D721Med (cell line): ENCODE measurements around the gene TMEM201.

Experiments
- DNase-seq: peaks from one replicate; pipeline ENCODE4 v3.0.0; 2011; ENCODE audit warnings: low spot score; ENCODE audit not compliant: insufficient read length
- FAIRE-seq: peaks from 2 replicates; lab custom pipeline; 2011; peaks lifted over from hg19 to GRCh38; lab: Jason Lieb, UNC
- TF ChIP-seq, protein P1 (sequence below): IDR thresholded peaks from 2 replicates; pipeline ENCODE4 v1.5.1; 2012; ENCODE audit warnings: mild to moderate bottlenecking, control low read depth; ENCODE audit not compliant: insufficient read depth; ENCODE audit errors: missing control alignments

The TMEM201 gene

DNA sequence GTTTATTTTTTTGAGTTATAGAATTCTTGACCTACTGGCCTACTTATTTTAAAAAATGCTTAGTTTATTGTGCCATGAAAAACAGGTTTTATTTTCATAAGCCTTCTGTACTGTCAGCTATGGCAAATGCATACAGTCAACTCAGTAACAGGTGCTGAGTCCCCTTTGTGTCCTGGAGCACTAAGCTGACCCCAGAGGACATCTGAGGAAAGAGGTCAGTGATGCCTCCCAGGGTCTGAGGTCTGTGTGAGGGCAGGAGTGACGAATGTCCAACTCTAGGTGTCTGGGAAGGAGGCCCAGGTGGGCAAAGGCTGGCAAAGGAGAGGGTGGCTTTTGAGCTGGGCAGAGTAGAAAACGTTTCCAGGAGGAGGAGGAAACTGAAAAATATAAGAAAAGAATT is 7.8 kb upstream of the TMEM201 start:
- no peak for DNase-seq
- no peak for FAIRE-seq
- TF ChIP-seq, protein P1, sequence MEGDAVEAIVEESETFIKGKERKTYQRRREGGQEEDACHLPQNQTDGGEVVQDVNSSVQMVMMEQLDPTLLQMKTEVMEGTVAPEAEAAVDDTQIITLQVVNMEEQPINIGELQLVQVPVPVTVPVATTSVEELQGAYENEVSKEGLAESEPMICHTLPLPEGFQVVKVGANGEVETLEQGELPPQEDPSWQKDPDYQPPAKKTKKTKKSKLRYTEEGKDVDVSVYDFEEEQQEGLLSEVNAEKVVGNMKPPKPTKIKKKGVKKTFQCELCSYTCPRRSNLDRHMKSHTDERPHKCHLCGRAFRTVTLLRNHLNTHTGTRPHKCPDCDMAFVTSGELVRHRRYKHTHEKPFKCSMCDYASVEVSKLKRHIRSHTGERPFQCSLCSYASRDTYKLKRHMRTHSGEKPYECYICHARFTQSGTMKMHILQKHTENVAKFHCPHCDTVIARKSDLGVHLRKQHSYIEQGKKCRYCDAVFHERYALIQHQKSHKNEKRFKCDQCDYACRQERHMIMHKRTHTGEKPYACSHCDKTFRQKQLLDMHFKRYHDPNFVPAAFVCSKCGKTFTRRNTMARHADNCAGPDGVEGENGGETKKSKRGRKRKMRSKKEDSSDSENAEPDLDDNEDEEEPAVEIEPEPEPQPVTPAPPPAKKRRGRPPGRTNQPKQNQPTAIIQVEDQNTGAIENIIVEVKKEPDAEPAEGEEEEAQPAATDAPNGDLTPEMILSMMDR = no peak

DNA sequence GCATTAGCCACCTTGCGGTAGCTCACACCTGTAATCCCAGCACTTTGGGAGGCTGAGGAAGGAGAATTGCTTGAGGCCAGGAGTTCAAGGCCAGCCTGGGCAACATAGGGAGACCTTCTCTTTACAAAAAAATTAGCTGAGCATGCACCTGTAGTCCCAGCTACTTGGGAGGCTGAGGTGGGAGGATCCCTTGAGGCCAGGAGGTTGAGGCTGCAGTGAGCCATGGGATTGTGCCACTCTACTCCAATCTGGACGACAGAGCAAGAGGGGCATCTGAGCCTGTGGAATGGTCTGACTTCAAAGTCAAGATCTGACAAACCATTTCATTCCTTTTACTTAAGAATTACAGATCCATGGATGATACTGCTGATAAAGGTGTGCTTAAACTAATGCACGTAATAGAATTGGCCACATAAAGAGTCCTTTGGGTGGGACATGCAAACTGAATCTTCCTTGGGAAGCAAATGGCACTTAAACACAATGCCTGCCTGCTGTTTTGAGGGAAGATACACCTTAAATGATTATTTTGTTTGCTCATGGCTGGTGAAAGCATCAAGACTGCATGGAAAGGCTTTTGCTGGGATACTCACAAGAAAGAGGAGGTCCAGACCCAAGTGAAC is 2.5 kb upstream of the TMEM201 start:
- TF ChIP-seq, protein P1 = no peak
- FAIRE-seq (no peak), DNase-seq (no peak)

DNA sequence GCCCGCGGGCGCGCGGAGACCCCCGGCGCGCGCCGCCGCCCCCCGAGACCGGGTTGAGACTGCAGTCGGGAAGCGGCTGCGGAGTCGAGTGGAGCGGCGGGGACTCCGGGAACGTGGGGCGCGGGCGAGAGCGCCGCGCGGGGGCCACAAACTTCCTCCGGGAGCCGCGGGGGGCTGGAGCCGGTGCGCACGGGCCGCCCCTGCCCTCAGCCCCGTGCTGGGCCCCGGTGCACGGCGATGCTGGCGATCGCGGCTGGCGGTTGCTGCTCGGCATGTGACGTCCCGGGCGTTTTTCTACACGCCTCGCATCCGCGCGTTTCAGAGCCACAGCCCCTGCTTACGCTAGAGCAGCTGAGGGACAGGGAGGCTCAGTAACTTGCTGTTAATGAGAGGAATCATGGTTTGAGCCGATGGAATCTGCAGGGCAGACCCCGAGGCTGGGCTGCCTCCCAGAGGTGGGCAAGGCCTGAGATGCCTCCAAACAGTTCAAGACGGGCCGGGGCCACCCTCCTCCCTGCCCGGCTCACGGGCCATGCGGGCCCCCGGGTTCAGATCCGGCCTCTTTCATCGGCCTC is 520 bp downstream of the TMEM201 start:
- DNase-seq (no peak), FAIRE-seq (no peak)
- TF ChIP-seq, protein P1 = no peak

DNA sequence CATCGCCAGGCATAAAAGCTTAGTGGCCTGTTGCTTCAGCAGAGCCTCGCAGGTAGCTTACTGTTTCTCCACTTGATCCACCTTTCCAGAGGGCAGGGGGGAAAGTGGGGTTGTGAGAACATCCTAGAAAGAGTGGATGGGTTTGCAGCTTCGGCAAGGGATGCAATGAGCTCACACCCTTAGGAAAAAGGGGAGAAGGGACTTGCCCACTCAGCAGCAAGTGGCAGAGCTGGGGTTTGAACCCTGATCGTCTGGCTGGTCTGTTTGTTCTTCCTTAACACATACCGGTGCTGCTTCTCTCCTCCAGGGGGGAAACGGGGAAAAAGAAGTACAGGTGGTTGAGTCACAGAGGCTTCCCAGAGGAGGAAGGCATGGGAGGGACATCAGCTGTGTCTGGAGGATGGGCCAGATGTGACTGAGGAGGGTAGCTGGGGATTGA is 1.0 kb downstream of the TMEM201 start:
- TF ChIP-seq, protein P1 = no peak
- DNase-seq (no peak), FAIRE-seq (no peak)

DNA sequence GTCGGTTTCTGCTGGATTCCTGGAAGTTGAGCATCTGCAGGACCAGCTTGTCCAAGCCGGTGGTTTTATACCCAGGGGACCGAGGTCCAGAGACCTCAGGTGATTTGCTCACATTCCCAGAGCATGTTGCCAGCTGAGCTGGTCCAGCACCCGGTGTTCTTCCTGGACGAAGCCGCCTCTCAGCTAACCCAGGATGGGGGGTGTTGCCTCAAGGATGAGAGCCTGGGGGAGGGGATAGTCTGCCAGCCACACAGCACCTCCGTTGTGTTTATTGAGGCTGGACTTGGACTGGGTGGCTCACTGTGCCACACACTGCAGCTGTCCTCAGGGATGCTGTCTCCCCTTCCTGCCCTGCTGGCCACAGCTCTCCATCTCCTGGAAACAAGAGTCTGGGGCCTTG is 1.5 kb downstream of the TMEM201 start:
- DNase-seq (no peak), FAIRE-seq (no peak)
- TF ChIP-seq, protein P1 = no peak

DNA sequence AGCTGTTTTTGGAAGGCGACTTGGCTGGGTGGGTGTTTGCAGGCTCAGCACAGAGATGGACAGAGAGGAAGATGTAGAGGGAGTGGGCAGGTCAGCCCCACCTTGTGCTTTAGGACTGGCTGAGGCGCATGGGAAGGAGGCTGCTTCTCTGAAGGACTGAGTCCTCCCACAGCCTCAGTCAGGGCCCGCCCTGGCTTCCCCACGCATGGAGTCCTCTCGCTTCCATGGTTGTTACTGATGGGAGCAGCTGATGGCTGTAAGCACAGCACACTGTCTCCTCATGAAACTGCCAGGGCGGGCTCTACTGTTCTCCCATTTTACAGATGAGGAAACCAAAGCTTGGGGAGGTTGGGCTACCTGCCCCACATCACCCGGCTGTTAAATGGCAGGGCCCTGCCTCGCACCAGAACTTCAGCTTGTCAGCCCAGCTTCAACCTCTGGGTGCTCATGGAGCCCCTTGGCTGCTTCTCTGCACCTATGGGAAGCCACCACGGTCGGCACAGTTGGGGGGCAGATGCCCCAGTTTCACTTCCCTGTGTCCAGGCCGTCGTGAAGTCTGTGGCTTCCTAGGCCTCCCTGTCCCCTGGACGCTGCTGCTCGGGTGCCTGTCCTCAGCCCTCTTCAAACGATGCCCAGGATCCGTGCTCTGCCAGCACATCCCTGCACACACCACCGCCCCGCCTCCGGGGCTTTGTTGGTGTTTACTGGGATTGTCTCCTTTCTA is 2.4 kb downstream of the TMEM201 start:
- TF ChIP-seq, protein P1 = no peak
- no peak for DNase-seq
- no peak for FAIRE-seq
